OCI-LY3 (cell line): Measurements from ENCODE around the gene PELI2.

ENCODE experiments used
- CTCF ChIP-seq: fragments of 200-600, 300-600 bp; sonication (generic); IDR thresholded peaks from 2 replicates; pipeline ENCODE4 v1.5.1; 2014; ENCODE audit warnings: antibody characterized with exemption, low read length, low read depth
- EZH2phosphoT487 ChIP-seq: fragments of 200-600 bp; shearing (Covaris generic); IDR thresholded peaks from 2 replicates; pipeline ENCODE4 v1.6.1; 2018; ENCODE audit warnings: antibody characterized with exemption, mixed run types, low read depth

DNA sequence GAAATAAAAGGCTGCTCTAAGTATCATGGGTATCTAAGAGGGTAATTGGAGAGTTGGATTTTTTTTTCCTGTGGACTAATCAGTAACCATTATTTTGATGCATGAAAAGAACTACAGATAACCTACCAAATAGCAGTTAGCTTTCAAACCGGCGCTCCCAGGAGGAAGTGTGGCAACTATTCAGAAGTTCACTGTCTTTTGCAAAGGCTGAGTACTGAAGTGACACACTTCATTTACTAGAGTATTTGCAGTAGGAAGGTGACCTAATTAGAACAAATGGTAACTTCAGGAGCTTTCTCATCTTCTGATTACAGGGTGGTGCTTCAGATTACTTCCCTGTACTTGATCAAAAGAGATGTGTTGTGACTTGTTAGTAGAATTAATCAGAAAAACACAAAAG is 87.7 kb downstream of the PELI2 start:
- TF ChIP-seq CTCF: no peak
- TF ChIP-seq EZH2phosphoT487: no peak
